Endodermal cell (in vitro differentiated cells): ENCODE results near the gene NDUFS7. TPM values are rescaled to one million over a fixed set of nuclear protein-coding genes. Genes with fewer than 3 reads are reported as not detected.
A peak's percentile ranks its signal among the peaks of the same experiment; 100 is the strongest.

Experiments used
- DNase-seq: peaks from one replicate; pipeline ENCODE4 v3.0.0-alpha.2; 2017
- H3K27ac ChIP-seq: 2 replicates; pipeline ENCODE4 v1.5.1; 2013; ENCODE audit warnings: mild to moderate bottlenecking, low read depth, low read length, moderate library complexity
- H3K27me3 ChIP-seq: 2 replicates; pipeline ENCODE4 v1.6.1; 2013; ENCODE audit warnings: mild to moderate bottlenecking, low read length, moderate library complexity; ENCODE audit not compliant: insufficient read depth, control insufficient read depth, poor library complexity, severe bottlenecking
- H3K36me3 ChIP-seq: 2 replicates; pipeline ENCODE4 v1.7.0; 2013; ENCODE audit warnings: mild to moderate bottlenecking, low read length, moderate library complexity; ENCODE audit not compliant: control insufficient read depth, insufficient read depth
- H3K4me1 ChIP-seq: one replicate; pipeline ENCODE4 v1.7.0; 2013; ENCODE audit warnings: low read length; ENCODE audit not compliant: control insufficient read depth, insufficient read depth
- H3K4me3 ChIP-seq: 2 replicates; pipeline ENCODE4 v1.5.1; 2013; ENCODE audit warnings: mild to moderate bottlenecking, low read length, moderate library complexity
- H3K9ac ChIP-seq: 2 replicates; pipeline ENCODE4 v1.6.1; 2013; ENCODE audit warnings: mild to moderate bottlenecking, low read length, moderate library complexity; ENCODE audit not compliant: poor library complexity, severe bottlenecking; ENCODE audit errors: extremely low read depth
- H3K9me3 ChIP-seq: 2 replicates; pipeline ENCODE4 v1.6.1; 2013; ENCODE audit warnings: mild to moderate bottlenecking, low read length, moderate library complexity; ENCODE audit not compliant: control insufficient read depth
- H3K27ac Mint-ChIP-seq: 2 replicates; pipeline ENCODE4 v1.8.0; 2020; ENCODE audit warnings: mixed read lengths
- H3K27me3 Mint-ChIP-seq: 2 replicates; pipeline ENCODE4 v1.8.0; 2021; ENCODE audit warnings: mild to moderate bottlenecking, mixed read lengths; ENCODE audit not compliant: insufficient read depth
- H3K36me3 Mint-ChIP-seq: 2 replicates; pipeline ENCODE4 v1.8.0; 2020; ENCODE audit warnings: low read depth, mixed read lengths
- H3K4me1 Mint-ChIP-seq: 2 replicates; pipeline ENCODE4 v1.8.0; 2020; ENCODE audit warnings: mixed read lengths
- H3K4me3 Mint-ChIP-seq: 2 replicates; pipeline ENCODE4 v1.8.0; 2020; ENCODE audit warnings: mild to moderate bottlenecking, moderate library complexity, mixed read lengths
- H3K9me3 Mint-ChIP-seq: 2 replicates; pipeline ENCODE4 v1.8.0; 2020; ENCODE audit warnings: mild to moderate bottlenecking, mixed read lengths
- WGBS, 2 experiments: methylation state at CpG; one replicate each; pipeline versions ENCODE4 v1.1.5 to v1.1.7; 2013; ENCODE audit warnings: missing lambda C conversion rate in 2 of 2, mixed read lengths in 1 of 2; ENCODE audit not compliant: insufficient coverage in 1 of 2, insufficient read length in 1 of 2; 5-methylcytosine and 5-hydroxymethylcytosine counted together
- total RNA-seq, 2 donors: library from RNA; stranded (reverse); fragmentation: NEBNext Ultra II Directional in 1 of 2; extraction: Animal tissue kit (Norgen Biotek cat#: 25700) in 1 of 2; gene quantifications; 2 replicates in 1 of 2; 3 replicates in 1 of 2; pipeline ENCODE4 v1.2.1, GENCODE V29; 2021
- TF ChIP-seq, protein P1 (sequence below): fragments of 200-600 bp; sonication (generic); conservative IDR thresholded peaks from 2 replicates; pipeline ENCODE4 v1.5.0; 2021; ENCODE audit warnings: antibody characterized with exemption, mild to moderate bottlenecking

NDUFS7 gene
- total RNA-seq, 2 donors from 2014 or later: 57.0 to 62.5 TPM

DNA sequence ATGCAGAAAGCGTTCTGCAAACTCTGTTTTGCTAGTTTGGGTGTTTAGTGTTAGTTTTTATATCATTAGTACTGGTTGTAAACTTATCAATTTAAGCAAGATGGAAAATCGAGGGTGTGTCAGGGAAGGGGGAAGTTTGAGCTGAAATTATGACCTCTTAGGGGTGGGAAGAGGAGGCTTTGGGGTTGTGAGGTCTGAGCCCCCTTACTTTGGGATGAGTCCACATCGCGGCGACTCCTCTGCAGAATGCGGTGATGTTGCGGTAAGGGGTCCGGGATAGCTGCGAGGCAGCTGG lies 743 bp upstream of the NDUFS7 start:
- peaks cover 2% of the 10 kb centered on the region for H3K36me3 Mint-ChIP-seq
- no peaks in the 10 kb centered on the region for H3K4me1 ChIP-seq
- H3K27ac Mint-ChIP-seq: no peak overlapping the region
- peaks cover 9% of the 10 kb centered on the region for H3K4me1 Mint-ChIP-seq
- H3K27me3 ChIP-seq: no peaks in the 10 kb centered on the region
- no peaks in the 10 kb centered on the region for H3K9me3 ChIP-seq
- no peak for DNase-seq
- H3K4me3 ChIP-seq: no peak overlapping the region
- WGBS, 2 experiments: 25 to 88% methylated on average over 2 to 9 of the region's 9 CpGs
- H3K9ac ChIP-seq: no peak overlapping the region
- TF ChIP-seq, protein P1, sequence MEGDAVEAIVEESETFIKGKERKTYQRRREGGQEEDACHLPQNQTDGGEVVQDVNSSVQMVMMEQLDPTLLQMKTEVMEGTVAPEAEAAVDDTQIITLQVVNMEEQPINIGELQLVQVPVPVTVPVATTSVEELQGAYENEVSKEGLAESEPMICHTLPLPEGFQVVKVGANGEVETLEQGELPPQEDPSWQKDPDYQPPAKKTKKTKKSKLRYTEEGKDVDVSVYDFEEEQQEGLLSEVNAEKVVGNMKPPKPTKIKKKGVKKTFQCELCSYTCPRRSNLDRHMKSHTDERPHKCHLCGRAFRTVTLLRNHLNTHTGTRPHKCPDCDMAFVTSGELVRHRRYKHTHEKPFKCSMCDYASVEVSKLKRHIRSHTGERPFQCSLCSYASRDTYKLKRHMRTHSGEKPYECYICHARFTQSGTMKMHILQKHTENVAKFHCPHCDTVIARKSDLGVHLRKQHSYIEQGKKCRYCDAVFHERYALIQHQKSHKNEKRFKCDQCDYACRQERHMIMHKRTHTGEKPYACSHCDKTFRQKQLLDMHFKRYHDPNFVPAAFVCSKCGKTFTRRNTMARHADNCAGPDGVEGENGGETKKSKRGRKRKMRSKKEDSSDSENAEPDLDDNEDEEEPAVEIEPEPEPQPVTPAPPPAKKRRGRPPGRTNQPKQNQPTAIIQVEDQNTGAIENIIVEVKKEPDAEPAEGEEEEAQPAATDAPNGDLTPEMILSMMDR: no peak
- H3K9me3 Mint-ChIP-seq: peaks cover 1% of the 10 kb centered on the region
- peak overlapping the region; percentile 77 for H3K4me3 Mint-ChIP-seq
- H3K27me3 Mint-ChIP-seq: no peaks in the 10 kb centered on the region
- peaks cover 3% of the 10 kb centered on the region for H3K36me3 ChIP-seq
- no peak overlapping the region for H3K27ac ChIP-seq

DNA sequence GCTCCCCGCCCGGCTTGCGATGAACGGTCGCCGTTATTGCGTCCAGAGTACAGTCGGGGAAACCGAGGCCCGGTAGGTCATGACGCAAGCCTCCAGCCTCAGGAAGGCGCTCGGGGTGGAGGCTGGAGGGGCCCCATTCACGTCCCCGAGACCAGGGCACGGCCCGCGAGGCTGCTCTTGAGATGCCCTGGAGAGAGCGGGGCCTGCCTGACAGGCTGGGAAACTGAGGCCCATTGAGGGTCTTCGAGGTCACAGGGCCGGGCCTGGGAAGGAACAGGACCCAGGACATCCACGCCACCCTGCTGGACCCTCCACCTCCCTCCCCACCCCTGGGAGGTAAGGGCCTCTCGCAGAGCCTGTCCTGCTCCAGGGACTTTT lies 367 bp downstream of the NDUFS7 start:
- no peak overlapping the region for H3K27ac Mint-ChIP-seq
- H3K27me3 ChIP-seq: no peaks in the 10 kb centered on the region
- 0 to 1% methylated on average over 13 to 23 of the region's 23 CpGs for WGBS, 2 experiments
- no peaks in the 10 kb centered on the region for H3K27me3 Mint-ChIP-seq
- no peak overlapping the region for H3K27ac ChIP-seq
- H3K9me3 Mint-ChIP-seq: peaks cover 1% of the 10 kb centered on the region
- H3K4me1 ChIP-seq: no peaks in the 10 kb centered on the region
- TF ChIP-seq, protein P1: no peak
- peaks cover 6% of the 10 kb centered on the region for H3K36me3 Mint-ChIP-seq
- peaks cover 6% of the 10 kb centered on the region for H3K36me3 ChIP-seq
- peaks cover 9% of the 10 kb centered on the region for H3K4me1 Mint-ChIP-seq
- H3K4me3 ChIP-seq: peak overlapping the region; percentile 96
- DNase-seq: no peak
- peak overlapping the region; percentile 77 for H3K4me3 Mint-ChIP-seq
- H3K9me3 ChIP-seq: no peaks in the 10 kb centered on the region
- peak overlapping the region; percentile 49 for H3K9ac ChIP-seq

DNA sequence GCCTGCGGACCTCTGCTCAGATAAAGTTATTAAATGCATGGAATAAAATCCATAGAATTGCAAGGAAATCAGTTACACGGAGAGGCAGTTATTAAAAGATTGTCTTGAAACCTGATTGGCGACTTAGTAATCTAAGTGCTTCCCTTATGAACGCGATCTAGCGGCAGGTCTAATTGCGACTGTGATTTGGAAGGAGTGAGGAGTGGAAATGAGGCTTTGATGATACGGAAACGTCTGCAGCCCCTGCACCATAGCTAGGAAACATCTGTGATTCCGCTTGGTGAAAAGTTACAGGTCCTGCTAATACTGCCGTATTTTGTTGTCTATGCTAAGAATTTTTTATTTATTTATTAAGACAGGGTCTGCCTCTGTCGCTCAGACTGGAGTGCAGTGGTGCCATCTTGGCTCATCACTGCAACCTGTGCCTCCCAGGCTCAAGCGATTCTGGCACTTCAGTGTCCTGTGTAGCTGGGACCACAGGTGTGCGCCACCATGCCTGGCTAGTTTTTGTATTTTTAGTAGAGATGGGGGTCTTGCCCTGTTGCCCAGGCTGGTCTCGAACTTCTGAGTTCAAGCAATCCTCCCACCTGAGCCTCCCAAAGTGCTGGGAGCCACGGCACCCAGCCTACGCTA lies 887 bp downstream of the NDUFS7 start:
- peak overlapping the region; percentile 77 for H3K4me3 Mint-ChIP-seq
- H3K4me3 ChIP-seq: peak overlapping the region; percentile 96
- H3K4me1 Mint-ChIP-seq: peaks cover 9% of the 10 kb centered on the region
- 48 to 58% methylated on average over 13 to 17 of the region's 17 CpGs for WGBS, 2 experiments
- TF ChIP-seq, protein P1: no peak
- H3K27me3 Mint-ChIP-seq: no peaks in the 10 kb centered on the region
- no peaks in the 10 kb centered on the region for H3K9me3 ChIP-seq
- H3K36me3 Mint-ChIP-seq: peaks cover 11% of the 10 kb centered on the region
- peak overlapping the region; percentile 49 for H3K9ac ChIP-seq
- no peak overlapping the region for H3K27ac ChIP-seq
- H3K9me3 Mint-ChIP-seq: peaks cover 1% of the 10 kb centered on the region
- no peak overlapping the region for H3K27ac Mint-ChIP-seq
- H3K36me3 ChIP-seq: peaks cover 10% of the 10 kb centered on the region
- H3K4me1 ChIP-seq: no peaks in the 10 kb centered on the region
- no peaks in the 10 kb centered on the region for H3K27me3 ChIP-seq
- DNase-seq: no peak
